CD4-positive, alpha-beta T cell treated with Interleukin-6 at 100 ng/mL for 8 hours (primary cell): ENCODE data around the gene SH3BP4.

Source experiments
- DNase-seq: peaks from one replicate; pipeline ENCODE4 v3.0.0-alpha.2; 2020; ENCODE audit warnings: mixed read lengths, low spot score

Gene SH3BP4

DNA sequence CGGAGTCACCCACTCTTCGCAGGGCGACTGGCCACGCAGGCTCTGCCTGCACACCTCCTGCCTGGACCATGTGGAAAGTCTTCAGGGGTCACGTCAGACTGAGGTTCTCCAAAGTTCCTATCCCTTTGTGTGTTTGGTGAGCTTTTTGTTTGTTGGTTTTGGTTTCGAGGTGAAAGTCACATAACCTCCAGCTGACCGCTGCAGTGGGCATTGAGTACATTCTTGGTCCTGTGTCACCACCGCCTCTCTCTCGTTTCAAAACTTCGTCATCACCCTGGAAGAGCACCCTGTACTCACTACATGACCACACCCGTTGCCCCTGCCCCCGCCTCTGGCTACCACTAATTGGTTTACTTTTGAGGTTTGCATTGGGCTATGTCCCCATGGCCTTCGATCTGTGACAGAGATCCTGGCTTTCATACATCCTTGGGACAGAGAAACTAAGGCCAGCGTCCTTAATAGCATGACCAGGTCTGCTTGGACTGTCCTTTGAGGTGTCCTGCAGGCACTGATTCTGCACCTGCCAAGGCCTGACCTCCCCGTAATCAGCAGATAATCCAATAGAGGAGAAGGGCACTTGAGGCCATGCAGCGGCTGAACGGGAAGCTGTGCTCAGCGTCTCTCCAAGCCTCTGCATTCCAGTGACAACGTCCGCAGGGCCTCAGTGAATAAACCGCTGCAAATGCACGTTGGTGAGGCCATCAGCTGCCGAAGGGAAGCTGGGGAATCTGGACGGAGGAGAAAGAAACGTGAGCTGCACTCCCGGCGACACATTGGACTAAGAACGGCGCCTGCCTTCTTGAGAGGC, 46.8 kb downstream of the SH3BP4 start:
- no peak for DNase-seq

DNA sequence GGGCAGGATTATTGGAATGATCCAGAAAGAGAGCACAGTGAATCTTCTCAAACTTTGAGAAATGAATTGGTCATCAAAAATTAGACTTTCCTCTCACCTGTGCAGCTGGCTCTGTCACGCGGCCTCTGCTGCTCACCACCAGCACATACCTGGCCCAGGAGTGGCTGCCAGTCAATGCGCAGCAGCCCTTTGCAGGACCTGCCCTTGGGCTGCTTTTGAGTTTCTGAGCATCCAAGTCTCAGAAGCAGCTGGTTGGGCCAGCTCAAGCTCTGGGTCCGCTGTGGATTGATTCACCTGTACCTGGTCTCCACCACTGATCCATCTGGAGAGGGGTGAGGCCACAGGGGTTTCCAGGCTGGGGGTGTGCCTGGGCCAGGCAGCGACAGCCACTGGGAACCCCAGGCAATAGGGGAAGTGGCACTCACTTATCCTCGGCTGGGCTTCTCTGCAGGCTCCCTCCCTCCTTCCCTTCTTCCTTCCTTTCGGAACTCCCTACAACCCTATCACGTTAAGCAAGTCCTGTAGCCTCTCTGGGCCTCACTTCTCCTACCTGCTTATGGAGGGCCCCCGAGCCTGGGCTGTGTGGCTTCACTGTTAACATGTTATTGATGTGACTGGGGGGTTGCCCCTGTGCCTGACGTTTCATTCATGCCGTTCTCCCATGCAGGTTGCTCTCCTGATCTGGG, 48.1 kb downstream of the SH3BP4 start:
- DNase-seq = no peak

DNA sequence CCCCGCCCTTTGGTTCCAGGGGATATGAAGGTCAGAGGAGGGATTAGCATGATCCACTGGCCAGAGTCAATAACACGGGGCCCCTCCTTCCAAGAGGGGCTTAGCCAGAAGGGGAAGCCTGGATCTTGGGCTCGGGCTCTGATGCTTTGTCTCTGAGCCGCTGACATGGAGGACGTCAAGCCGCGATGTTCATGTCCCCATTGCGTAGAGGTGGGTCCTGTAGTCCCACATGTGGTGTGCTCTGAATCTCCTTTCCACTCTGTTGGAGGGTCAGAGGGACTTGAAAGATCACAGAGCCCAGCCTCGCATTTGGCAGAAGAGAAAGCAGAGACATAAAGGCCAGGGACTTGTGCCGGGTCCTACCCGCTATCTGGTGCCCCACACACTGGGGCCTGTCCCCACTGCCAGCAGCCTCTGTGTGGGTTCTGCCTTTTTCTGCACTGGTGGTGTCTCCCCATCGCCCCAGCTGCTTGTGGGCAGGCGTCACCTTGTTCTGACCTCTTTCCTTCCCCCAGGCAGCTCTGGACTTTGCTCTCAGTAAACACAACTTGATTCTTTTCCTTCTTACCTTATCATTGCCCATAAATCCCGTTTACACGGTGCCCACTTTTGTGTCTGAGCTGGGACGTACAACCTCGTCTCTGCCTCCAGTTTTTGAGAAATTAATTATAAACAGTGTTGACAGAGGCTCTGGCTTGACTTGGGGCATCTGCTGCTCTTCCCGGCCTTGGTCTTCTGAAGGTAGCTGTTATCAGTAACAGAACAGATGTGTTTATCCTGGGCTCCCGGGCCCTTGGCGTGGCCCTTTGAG, 48.8 kb downstream of the SH3BP4 start:
- DNase-seq = no peak

DNA sequence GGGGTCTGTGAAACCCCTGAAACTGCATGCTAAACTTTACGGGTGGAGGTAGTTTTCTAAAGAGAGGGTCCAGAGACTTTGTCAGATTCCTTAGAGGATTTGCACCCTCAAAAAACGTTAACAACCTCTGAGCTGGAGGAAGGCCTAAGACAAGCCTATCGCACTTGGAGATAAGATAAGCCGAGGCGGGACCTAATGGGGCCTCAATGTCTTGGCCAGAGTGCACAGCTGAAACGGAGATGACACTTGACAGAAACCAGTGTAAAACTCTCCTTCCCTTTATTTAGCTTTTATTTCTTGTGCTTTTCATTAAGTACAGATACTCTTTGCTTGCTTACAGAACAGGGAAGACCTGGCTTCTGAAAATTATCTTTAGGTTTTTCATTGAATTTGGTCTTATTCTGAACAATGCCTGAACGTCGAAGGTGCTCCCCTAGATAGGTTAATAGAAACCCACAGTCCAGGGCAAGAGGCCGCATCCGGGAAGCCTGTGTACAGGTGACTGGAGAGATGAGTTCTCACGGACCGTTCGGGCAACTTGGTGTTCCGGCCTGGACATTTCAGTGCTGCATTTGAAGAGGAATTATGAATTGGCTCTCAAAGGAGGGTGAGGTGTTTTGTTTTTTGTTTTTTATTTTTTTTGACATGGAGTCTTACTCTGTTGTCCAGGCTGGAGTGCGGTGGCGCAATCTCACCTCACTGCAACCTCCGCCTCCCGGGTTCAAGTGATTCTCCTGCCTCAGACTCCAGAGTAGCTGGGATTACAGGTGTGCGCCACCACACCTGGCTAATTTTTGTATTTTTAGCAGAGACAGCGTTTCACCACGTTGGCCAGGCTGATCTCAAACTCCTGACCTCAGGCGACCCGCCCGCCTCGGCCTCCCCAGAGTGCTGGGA, 49.7 kb downstream of the SH3BP4 start:
- DNase-seq = no peak

DNA sequence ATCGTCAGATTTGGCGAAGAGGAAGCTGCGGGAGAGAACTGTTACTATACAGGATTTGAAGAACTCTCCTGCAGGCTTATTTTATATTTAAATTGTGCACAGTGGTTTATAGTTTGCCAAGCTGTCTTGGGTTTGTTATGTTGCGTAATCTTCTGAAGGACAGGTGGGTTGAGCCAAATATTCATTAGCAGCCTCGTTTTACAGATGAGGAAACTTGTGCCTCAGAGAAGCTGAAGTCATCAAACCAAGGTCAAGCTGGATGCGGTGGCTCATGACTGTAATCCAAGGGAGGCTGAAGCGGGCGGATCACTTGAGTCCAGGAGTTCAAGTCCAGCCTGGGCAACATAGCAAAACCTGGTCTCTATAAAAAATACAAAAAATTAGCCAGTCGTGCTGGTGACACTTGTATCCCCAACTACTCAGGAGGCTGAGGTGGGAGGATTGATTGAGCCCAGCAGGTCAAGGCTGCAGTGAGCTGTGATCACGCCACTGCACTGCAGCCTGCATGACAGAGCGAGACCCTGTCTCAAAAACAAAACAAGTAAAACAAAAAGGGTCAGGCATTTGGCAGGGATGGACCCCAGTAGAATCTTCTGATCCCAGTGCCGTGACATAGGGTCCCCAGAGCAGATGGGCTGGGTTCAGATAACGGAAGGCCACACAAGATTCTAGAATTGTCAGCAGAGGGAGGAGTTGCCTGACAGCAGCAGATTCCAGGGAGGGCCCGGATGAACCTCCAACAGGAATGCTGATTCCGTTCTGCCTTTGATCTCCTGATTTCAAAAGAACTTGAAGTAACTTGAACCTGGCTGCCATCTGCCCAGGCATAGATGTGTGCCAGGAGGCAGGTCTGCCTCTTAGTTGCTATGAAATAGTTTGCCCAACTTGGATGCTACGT, 50.6 kb downstream of the SH3BP4 start:
- no peak for DNase-seq

DNA sequence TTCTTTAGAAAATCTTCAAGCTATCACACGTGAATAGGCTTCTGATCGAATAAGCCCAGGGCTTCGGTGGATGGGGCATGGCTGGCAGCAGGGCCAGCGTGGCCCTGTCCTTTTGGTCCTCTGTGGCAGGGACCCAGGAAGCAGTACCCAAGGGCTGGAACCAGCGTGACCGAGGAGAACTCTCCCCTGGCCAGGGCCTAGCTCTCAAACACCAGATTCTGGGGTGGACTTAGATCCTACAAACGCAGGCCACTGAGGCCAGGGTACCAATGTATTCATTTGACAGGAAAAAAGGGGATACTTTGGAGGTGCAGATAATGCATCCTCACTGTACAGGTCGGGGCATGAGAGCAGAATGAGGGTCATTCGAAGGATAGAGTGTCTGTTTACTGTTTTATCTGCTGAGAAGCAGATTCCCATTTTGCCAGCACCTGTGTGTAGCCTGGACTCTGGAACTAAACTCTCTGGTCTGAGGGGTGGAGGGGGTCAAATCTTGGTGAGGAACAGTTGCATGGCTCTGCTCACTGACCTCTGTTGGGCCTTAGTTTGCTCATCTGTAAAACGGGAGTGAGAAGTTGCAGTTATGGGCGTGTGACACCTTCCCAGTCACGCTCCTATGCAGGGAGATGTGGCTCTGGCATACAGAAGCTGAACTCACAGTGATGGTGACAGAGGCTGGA, 51.4 kb downstream of the SH3BP4 start:
- DNase-seq = no peak

DNA sequence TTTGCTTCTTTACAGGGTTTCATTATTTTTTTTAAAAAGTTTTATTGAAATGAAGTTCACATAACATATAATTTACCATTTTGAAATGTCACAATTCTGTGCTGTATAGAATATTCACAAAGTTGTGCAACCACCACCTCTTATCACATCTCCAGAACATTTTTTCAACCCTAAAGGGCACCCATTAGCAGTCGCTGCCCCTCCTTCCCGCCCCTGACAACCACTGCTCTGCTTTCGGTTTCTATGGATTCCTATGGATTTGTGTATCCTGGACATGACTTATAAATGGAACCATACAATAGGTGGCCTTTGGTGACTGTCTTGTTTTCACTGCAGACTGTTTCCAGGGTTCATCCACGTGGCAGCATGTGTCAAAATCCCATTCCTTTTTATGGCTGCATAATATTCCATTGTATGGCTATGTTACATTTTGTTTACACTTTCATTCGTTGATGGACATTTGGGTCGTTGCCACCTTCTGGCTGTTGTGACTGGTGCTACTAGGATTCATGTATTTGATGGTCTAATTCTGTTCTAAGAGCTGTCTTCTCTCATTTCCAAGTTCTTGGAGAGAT, 52.6 kb downstream of the SH3BP4 start:
- no peak for DNase-seq

DNA sequence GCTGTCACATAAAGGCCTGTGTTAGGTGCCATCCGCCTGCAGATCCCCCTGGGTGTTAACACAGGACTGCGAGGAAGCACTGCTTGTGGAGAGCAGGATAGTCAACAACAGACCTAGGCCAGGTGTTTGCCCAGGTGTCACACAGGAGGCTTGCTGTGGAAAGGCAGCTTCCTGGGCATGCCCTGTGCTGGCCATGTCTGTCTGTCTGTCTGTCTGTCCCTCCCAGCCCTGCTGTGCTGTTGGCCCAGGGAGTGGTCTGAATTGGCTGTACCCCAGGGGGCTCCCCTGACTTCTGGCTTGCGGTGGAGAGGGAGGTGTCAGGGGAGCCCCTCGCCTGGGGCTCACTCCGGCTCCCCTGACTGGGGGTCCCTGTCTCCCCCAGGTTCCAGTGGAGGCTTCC, 53.2 kb downstream of the SH3BP4 start:
- no peak for DNase-seq

DNA sequence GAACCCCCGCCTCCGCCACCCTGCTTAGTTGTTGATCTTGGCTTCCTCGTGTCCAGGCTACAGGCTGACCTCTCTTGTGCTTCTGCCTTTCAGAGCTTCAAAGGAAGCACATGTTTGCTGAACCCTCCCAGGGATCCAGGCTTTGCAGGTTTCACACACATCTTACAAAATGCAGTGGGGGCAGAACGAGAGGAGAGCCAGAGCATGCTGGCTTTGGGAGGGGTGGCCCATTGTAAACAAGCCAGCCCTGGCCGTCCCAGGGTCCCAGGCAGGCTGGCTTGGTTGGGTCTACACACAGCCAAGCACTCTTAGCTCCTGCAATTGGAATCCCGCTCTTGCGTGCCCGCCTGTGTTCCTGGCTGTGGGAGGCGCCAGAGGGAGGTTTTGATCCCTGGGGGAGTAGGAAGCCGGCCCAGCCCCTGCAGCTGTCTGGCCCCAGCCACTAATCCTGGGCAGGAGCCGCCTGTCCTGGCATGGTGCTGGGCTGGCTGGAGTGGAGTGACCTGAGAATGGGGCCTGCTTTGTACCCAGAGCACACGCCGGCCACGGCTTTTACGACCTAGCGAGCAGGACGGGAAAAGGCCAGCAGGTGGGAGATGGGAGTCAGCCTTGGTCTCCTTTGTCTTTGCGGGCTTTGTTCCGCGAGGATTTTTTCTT, 53.9 kb downstream of the SH3BP4 start:
- DNase-seq = no peak

DNA sequence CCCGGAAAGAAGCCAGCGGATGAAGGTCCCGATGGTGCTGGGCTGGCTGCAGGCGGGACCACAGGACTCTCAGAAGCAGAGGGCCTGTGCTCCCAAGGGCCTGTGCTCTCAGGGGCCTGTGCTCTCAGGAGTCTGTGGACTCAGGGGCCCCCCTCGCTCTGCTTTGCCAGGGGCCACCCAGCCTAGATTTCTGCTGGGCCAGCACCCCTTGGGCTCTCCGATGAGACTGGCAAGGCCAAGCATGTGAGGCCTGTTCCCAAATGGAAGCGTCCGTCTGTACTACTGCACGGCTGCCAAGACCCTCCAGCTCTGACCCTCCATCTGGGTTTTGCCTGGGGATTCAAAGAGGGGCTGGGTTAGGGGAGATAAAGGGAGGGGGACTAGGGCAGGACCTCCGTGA, 54.6 kb downstream of the SH3BP4 start:
- no peak for DNase-seq

DNA sequence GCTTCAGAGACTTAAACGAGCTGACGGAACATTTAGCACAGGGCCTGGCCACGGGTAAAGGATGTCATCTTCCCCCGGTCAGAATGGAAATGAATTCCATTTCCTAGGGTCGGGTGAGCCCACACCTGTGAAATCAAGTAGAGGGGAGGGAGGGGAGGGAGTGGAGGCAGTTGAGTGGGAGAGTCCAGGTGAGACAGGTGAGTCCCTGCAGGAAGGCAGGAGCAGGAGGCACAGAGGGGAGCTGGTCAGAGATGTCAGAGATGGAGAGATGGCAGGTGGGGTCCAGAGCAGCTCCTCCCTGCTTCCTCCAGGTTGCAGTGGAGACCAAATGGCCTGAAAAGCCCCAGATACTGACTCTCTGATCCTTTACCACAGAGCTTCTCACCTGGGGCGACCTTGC, 55.2 kb downstream of the SH3BP4 start:
- DNase-seq = no peak

DNA sequence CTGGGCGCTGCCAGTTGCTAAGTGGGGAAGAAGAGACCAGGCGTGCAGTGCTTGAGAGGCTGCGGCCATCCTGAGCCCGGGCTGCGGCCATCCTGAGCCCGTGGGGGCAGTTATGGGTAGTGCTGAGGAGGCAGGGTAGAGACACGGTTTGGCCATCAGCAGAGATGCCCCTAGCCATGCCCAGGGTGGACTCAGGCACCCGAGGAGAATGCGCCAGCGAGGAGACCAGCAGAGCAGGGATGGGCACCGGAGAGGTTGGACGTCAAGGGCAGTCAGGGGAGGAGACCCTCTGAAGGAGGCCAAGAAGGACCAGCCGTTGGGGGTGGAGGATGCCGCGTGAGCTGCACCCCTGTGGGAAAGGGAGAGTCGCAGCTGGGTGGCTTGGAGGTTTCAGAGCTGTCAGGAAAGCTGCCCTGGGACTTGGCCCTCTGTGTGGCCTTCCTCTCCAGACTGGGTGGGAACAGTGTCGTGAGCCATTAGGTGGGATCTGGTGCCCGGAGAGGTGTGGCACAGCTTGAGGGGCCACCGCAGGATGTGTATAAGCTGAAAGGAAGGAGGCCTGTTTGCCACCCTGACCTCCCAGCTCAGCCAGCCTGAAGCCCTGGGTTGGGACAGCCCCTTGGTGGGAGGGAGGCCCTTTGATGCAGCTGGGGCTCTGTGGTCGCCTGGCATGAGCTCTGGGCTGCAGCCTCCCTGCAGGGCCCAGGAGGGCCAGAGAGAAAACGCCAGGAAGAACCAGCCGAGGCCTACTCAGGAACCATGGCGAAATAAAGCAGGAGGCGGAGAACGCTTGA, 56.0 kb downstream of the SH3BP4 start:
- no peak for DNase-seq

DNA sequence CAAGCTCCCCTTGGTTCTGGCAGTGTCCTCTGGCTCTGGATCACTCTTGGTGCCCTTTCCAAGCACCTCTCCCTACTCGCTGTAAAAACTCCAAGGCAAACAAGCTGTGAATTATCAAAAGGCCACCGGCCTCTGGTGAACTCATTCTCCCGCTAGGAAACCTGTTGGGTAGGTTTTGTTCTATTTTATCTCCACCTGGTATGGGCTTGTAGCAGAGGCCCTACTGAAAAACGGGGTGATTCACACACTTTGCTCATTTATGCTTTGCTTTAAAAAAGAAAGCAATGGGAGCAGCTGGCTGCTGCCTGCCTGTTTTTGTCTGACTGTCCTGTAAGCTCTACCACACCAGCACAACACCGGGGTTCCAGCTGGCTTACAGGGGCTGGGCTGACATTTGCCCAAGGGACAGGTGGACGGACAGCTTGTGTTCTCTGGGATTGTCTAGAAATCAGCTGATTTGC, 56.8 kb downstream of the SH3BP4 start:
- DNase-seq = no peak

DNA sequence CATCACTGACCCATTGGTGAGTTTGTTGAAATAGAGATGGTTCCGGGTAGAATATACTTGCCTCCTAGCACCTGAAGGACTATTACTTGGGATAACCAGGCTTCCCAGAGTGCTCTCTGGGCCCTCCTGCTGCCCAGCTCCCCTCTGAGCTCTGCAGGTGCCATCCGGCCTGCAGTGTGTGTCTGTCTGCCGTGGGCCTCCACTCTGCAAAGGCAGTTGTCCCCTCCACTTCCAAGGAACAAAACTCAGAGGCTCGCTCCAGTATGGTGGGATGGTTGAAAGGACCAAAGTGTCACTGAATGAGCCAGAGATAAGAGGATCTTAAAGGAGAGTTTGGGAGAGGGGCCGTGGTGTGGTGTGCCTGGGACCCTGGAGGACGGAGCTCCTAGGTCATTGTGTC, 57.3 kb downstream of the SH3BP4 start:
- DNase-seq = no peak

DNA sequence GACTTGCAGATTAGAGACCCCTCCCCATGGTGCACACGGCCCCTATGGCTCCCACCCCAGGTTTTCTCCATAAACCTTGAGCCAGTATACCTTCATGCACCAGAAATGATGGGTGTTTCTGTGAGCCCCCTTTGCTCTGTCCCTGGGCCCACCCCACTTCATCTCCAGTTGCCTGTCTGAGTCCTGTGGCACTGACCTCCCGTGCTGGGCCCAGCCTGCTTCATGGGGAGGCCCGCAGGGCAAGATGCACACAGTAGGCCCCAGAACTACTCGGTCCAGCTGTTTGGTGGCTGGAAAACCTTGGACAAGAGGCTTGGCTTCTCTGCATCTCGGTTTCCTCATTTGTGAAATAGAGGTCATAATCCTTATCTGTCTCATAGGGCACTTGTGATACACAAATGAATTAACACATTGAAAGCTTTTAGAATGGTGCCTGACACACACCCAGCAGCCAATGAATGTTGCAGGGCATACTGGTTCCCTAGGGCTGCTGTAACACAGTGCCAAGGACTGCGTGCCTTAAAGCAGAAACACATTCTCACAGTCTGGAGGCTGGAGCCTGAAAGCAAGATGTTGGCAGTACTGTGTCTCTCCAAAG, 58.4 kb downstream of the SH3BP4 start:
- DNase-seq = no peak

DNA sequence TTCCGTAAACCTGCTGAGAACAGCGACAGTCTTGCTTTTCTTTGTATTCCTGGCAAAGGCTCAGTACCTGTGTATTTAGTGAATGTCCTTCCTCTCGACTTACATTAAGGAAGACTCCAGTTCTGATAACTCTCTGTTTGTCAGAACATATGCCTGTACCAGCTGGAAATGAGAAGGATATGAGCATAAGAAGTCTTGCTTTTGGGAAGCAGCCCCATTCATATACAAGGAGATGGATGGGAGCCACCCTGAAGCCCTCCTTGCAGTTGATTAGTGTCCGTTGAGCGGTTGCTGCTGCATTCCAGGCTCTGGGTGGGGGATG, 59.8 kb downstream of the SH3BP4 start:
- no peak for DNase-seq

DNA sequence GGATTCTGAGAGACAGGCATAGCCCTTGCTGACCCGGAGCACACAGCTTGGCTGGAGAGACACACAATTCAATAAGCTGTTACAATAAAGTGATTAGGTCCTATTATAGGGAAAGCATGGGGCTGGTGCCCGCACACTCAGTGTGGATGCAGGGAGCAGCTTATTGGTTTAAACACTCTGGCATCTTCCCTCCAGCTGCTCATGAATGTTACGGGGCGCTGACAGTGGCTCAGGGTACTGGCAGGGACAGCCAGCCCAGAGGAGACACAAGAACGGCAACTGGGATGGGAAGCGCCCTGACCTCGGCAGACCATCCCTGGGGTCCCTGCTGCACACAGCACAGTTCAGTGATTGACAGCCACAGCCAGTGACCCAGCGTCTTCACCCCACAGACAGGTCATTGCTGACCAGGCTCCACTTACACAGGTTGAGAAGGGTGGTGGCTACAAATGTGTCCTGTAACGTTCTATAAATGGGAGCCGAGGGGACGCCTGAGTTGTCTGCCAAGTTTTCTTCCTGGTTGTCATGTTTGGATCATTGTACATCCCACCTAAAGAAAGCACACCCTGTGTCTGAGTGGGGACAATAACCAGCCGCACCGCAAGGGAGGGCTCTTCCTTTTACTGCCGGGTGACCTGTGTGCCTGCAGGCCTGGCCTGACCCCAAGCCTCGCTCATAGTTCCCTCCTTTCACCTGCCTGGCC, 60.3 kb downstream of the SH3BP4 start:
- DNase-seq = no peak
